Sciatic nerve (tissue), 2 donors: ENCODE results near the gene POC5. TPM values are rescaled to one million over a fixed set of nuclear protein-coding genes. Genes with fewer than 3 reads are reported as not detected.

Experiments
- ATAC-seq: fragments of 200-7000 bp; cut with Tn5 transposase; one replicate; pipeline ENCODE4 v1.9.1; 2020; ENCODE audit warnings: mild to moderate bottlenecking, moderate library complexity
- DNase-seq: peaks from one replicate; pipeline ENCODE4 v3.0.0-alpha.2; 2020; ENCODE audit warnings: low spot score
- intact Hi-C: fragments of 100-400 bp; cut with DNase I; formaldehyde crosslinking; loops from one replicate; pipeline ENCODE4 v1.14.2; 2022
- total RNA-seq: library from RNA; stranded (reverse); fragmentation: NEBNext Ultra II Directional; extraction: Animal tissue kit (Norgen Biotek cat#: 25700); gene quantifications from one replicate; pipeline ENCODE4 v1.2.1, GENCODE V29; 2021
- donor health status: DM: no; HTN: no; CAD: no.
- donor health status: DM: no; HTN: no; CAD: no.

POC5 gene
- total RNA-seq, 1 donor from 2014 or later = 11.7 TPM

GRCh38 chr5:75666801-75667200 lies 50.4 kb downstream of the POC5 start:
- intact Hi-C loops = no loop called here
- ATAC-seq = no peak
- DNase-seq = no peak

- DNase-seq (no peak), ATAC-seq (no peak)
- intact Hi-C loops = no loop called here
These were observed 52.3 kb downstream of the POC5 start for GRCh38 chr5:75664979-75665378.

GRCh38 chr5:75663579-75664284 lies 53.5 kb downstream of the POC5 start:
- ATAC-seq (no peak), DNase-seq (no peak)
- intact Hi-C loops = no loop called here

- no peak for ATAC-seq
- intact Hi-C loops = no loop called here
- DNase-seq = no peak
These were observed 55.2 kb downstream of the POC5 start for GRCh38 chr5:75662061-75662460.

GRCh38 chr5:75660678-75661465 lies 56.4 kb downstream of the POC5 start:
- intact Hi-C loops = no loop called here
- DNase-seq (no peak), ATAC-seq (peak; percentile 33)

- no peak for DNase-seq
These were observed 57.3 kb downstream of the POC5 start for GRCh38 chr5:75659791-75660450.

GRCh38 chr5:75656311-75657003 lies 60.8 kb downstream of the POC5 start:
- DNase-seq = no peak
- ATAC-seq = peak; percentile 87

More at GRCh38 chr5:75659791-75660450, 57.3 kb downstream of the POC5 start:
- ATAC-seq = no peak
- intact Hi-C loops = no loop called here

GRCh38 chr5:75654693-75655295 lies 62.4 kb downstream of the POC5 start:
- intact Hi-C loops = no loop called here
- DNase-seq (no peak), ATAC-seq (no peak)

More at GRCh38 chr5:75656311-75657003, 60.8 kb downstream of the POC5 start:
- intact Hi-C loops = no loop called here

GRCh38 chr5:75653521-75653920 lies 63.7 kb downstream of the POC5 start:
- peak; percentile 53 for ATAC-seq
- intact Hi-C loops = no loop called here
- no peak for DNase-seq

- DNase-seq (no peak), ATAC-seq (no peak)
These were observed 65.5 kb downstream of the POC5 start for GRCh38 chr5:75651575-75652238.

GRCh38 chr5:75648712-75649111 lies 68.5 kb downstream of the POC5 start:
- no peak for DNase-seq
- intact Hi-C loops = no loop called here
- no peak for ATAC-seq

More at GRCh38 chr5:75651575-75652238, 65.5 kb downstream of the POC5 start:
- intact Hi-C loops = no loop called here

- intact Hi-C loops = no loop called here
- no peak for DNase-seq
- ATAC-seq = no peak
These were observed 76.4 kb downstream of the POC5 start for GRCh38 chr5:75640826-75641225.

GRCh38 chr5:75640395-75640794 lies 76.8 kb downstream of the POC5 start:
- ATAC-seq (no peak), DNase-seq (no peak)
- intact Hi-C loops = no loop called here

GRCh38 chr5:75639535-75640311 lies 77.5 kb downstream of the POC5 start:
- DNase-seq = no peak
- no peak for ATAC-seq
- intact Hi-C loops = no loop called here

GRCh38 chr5:75637949-75638348 lies 79.3 kb downstream of the POC5 start:
- intact Hi-C loops = no loop called here
- ATAC-seq = no peak
- DNase-seq = no peak

GRCh38 chr5:75632321-75632720 lies 84.9 kb downstream of the POC5 start:
- ATAC-seq (no peak), DNase-seq (no peak)
- intact Hi-C loops = no loop called here

GRCh38 chr5:75630875-75631274 lies 86.4 kb downstream of the POC5 start:
- ATAC-seq (no peak), DNase-seq (no peak)
- intact Hi-C loops = no loop called here

GRCh38 chr5:75627801-75628200 lies 89.4 kb downstream of the POC5 start:
- peak; percentile 26 for ATAC-seq
- intact Hi-C loops = no loop called here
- no peak for DNase-seq
